Measurements from ENCODE around the gene SLC35F4.

The SLC35F4 gene

GRCh38 chr14:57660208-57660607 lies 205.7 kb downstream of the SLC35F4 start:
- TF ChIP-seq CTCF (IDR thresholded peaks at IDR 0.05; ENCODE audit: control insufficient read depth, extremely low read depth, insufficient read depth): no peak
- H3K4me3 ChIP-seq (ENCODE audit: low read depth, low read length): no peak overlapping the region
- DNase-seq (ENCODE audit: low read depth): no peak

GRCh38 chr14:57659052-57659451 lies 206.8 kb downstream of the SLC35F4 start:
- no peak overlapping the region for H3K4me3 ChIP-seq (ENCODE audit: low read depth, low read length)
- no peak for TF ChIP-seq CTCF (IDR thresholded peaks at IDR 0.05; ENCODE audit: control insufficient read depth, extremely low read depth, insufficient read depth)
- DNase-seq (ENCODE audit: low read depth): no peak

- TF ChIP-seq CTCF (IDR thresholded peaks at IDR 0.05; ENCODE audit: control insufficient read depth, extremely low read depth, insufficient read depth): no peak
- DNase-seq (ENCODE audit: low read depth): no peak
- H3K4me3 ChIP-seq (ENCODE audit: low read depth, low read length): no peak overlapping the region
Measured at GRCh38 chr14:57657487-57657886, 208.4 kb downstream of the SLC35F4 start.

- DNase-seq (ENCODE audit: low read depth): no peak
- TF ChIP-seq CTCF (IDR thresholded peaks at IDR 0.05; ENCODE audit: control insufficient read depth, extremely low read depth, insufficient read depth): no peak
- H3K4me3 ChIP-seq (ENCODE audit: low read depth, low read length): no peak overlapping the region
Measured at GRCh38 chr14:57656853-57657252, 209.0 kb downstream of the SLC35F4 start.

GRCh38 chr14:57652769-57653168 lies 213.1 kb downstream of the SLC35F4 start:
- DNase-seq (ENCODE audit: low read depth): no peak
- no peak for TF ChIP-seq CTCF (IDR thresholded peaks at IDR 0.05; ENCODE audit: control insufficient read depth, extremely low read depth, insufficient read depth)
- no peak overlapping the region for H3K4me3 ChIP-seq (ENCODE audit: low read depth, low read length)

- DNase-seq (ENCODE audit: low read depth): no peak
- no peak for TF ChIP-seq CTCF (IDR thresholded peaks at IDR 0.05; ENCODE audit: control insufficient read depth, extremely low read depth, insufficient read depth)
- H3K4me3 ChIP-seq (ENCODE audit: low read depth, low read length): no peak overlapping the region
Measured at GRCh38 chr14:57641776-57642175, 224.1 kb downstream of the SLC35F4 start.

GRCh38 chr14:57640036-57640435 lies 225.9 kb downstream of the SLC35F4 start:
- H3K4me3 ChIP-seq (ENCODE audit: low read depth, low read length): no peak overlapping the region
- TF ChIP-seq CTCF (IDR thresholded peaks at IDR 0.05; ENCODE audit: control insufficient read depth, extremely low read depth, insufficient read depth): no peak
- no peak for DNase-seq (ENCODE audit: low read depth)

Measured in LNCaP clone FGC (cell line).